ENCODE results near the gene MIGA2. TPM values are rescaled to one million over a fixed set of nuclear protein-coding genes. Genes with fewer than 3 reads are reported as not detected.
A peak's percentile ranks its signal among the peaks of the same experiment; 100 is the strongest.

The MIGA2 gene
- total and polyA plus RNA-seq, 5 donors from 2014 or later, result 6.3 to 48.5 (median 7.8) TPM

DNA sequence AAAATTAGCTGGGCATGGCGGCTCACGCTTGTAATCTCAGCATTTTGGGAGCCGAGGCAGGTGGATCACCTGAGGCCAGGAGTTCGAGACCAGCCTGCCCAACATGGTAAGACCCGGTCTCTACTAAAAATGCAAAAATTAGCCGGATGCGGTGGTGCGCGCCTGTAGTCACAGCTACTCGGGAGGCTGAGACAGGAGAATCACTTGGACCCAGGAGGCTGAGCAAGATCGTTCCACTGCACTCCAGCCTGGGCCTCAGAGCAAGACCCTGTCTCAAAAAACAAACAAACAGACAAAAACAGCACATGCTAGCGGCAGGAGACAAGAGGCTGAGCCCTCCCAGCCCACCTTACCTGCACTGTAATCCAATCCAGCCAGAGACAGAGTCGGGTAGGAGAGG lies 43.4 kb downstream of the MIGA2 start:
- H3K4me3 ChIP-seq (ENCODE audit: low read depth, low read length), result peak overlapping the region; percentile 83
- H3K27me3 Mint-ChIP-seq, result peaks cover 5% of the 10 kb centered on the region

DNA sequence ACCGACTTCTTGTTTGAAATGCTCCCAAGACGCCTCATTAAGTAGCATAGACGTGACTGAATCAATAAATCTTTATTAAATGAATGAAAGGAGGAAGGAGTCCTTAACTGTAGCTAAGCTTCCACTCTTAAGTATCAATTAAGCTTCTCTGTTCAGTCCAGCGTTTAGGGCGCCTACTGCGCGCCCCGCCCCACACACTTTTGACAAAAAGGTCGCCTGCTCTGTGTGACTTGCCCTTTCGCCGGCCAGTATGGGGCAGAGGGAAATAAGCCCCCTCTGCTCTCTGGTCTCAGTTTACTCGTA lies 43.8 kb downstream of the MIGA2 start:
- H3K27ac Mint-ChIP-seq, result peak overlapping the region; percentile 66 to 84 (median 77)
- ATAC-seq (ENCODE audit: low read depth in 2 of 2), result no peak
- H3K27me3 Mint-ChIP-seq, result peaks cover 5% of the 10 kb centered on the region
- H3K4me3 Mint-ChIP-seq, result peak overlapping the region; percentile 90 to 97 (median 94)
- H3K36me3 Mint-ChIP-seq, result no peaks in the 10 kb centered on the region
- peaks cover 0 to 30% (median 19%) of the 10 kb centered on the region in 4 donors for H3K4me1 Mint-ChIP-seq
- Histone ChIP-seq H3K4me1 (ENCODE audit: control insufficient read depth, insufficient read depth, low read length, poor library complexity, severe bottlenecking) (peaks cover 20% of the 10 kb centered on the region), H3K4me3 (ENCODE audit: low read depth, low read length) (peak overlapping the region; percentile 83), H3K36me3 (ENCODE audit: control insufficient read depth, insufficient read depth, low read length) (peaks cover 6% of the 10 kb centered on the region), H3K27ac (ENCODE audit: insufficient read depth, low read length, poor library complexity, severe bottlenecking) (peak overlapping the region; percentile 60), H3K9me3 (ENCODE audit: control insufficient read depth in 2 of 2, low read length in 2 of 2) (no peaks in the 10 kb centered on the region), H3K27me3 (ENCODE audit: control insufficient read depth, insufficient read depth, low read length) (no peaks in the 10 kb centered on the region)
- no peaks in the 10 kb centered on the region for H3K9me3 Mint-ChIP-seq
- no peak for DNase-seq

More for the DNA sequence above, 43.4 kb downstream of the MIGA2 start:
- H3K36me3 ChIP-seq (ENCODE audit: control insufficient read depth, insufficient read depth, low read length), result peaks cover 1% of the 10 kb centered on the region
- peak overlapping the region in 1 of 3 donors; percentile 66 for H3K27ac Mint-ChIP-seq
- ATAC-seq (ENCODE audit: low read depth in 2 of 2) (no peak), DNase-seq (no peak)
- H3K27ac ChIP-seq (ENCODE audit: insufficient read depth, low read length, poor library complexity, severe bottlenecking), result peak overlapping the region; percentile 60
- no peaks in the 10 kb centered on the region for H3K9me3 Mint-ChIP-seq
- H3K4me1 Mint-ChIP-seq, result peaks cover 0 to 30% (median 18%) of the 10 kb centered on the region in 4 donors
- H3K27me3 ChIP-seq (ENCODE audit: control insufficient read depth, insufficient read depth, low read length), result no peaks in the 10 kb centered on the region
- peaks cover 20% of the 10 kb centered on the region for H3K4me1 ChIP-seq (ENCODE audit: control insufficient read depth, insufficient read depth, low read length, poor library complexity, severe bottlenecking)
- no peaks in the 10 kb centered on the region for H3K9me3 ChIP-seq (ENCODE audit: control insufficient read depth in 2 of 2, low read length in 2 of 2)
- no peaks in the 10 kb centered on the region for H3K36me3 Mint-ChIP-seq
- peak overlapping the region; percentile 90 to 97 (median 94) for H3K4me3 Mint-ChIP-seq

DNA sequence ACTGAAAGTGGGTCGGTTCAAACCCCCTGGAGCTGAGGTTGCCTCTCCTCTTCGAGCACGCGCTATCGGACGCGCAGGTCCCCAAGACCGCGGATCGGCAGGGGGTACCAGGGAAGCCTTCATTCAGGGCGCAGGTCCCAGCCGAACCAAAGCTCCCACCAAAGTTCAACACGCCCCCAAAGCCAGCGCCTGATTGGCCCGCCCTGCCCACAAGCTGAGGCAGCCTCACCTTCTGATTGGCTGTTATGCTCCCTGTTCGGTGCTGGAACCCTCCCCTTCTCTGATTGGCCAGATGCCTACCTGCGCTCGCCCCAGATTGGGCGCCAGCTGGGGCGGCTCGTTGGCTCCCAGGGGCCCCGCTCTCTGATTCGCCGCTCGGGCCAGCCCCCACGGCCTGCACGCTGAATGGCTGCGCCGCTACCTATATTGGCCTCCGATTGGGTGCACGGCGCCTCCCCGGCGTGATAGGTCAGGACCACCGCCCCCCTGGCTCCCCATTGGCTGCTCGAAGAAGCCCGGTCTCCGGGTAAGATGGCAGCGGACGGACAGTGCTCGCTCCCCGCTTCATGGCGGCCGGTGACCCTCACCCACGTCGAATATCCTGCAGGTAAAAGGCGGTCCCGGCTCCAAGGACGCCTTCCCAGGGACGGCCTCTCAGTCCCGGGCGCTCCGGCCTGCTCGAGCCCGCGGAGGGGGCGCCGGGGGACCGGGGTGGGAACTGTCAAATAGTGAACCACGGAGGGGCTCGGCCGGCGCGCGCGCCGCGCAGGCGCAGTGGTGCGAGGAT lies 44.4 kb downstream of the MIGA2 start, which contains the start of gene DOLPP1:
DOLPP1 (plus strand) TSS at position 511 of the 787 bp plus-strand sequence; CDS start at position 532, 21 bp downstream.
- Mint-ChIP-seq H3K4me1 (peaks cover 0 to 31% (median 19%) of the 10 kb centered on the region in 4 donors), H3K4me3 (peak within 1 kb of the TSS; percentile 90 to 97 (median 94)), H3K27me3 (peaks cover 5% of the 10 kb centered on the region), H3K27ac (peak within 1 kb of the TSS; percentile 66 to 84 (median 77)), H3K9me3 (no peaks in the 10 kb centered on the region), H3K36me3 (no peaks in the 10 kb centered on the region)
- Histone ChIP-seq H3K36me3 (ENCODE audit: control insufficient read depth, insufficient read depth, low read length) (peaks cover 11% of the 10 kb centered on the region), H3K4me3 (ENCODE audit: low read depth, low read length) (peak within 1 kb of the TSS; percentile 83), H3K4me1 (ENCODE audit: control insufficient read depth, insufficient read depth, low read length, poor library complexity, severe bottlenecking) (peaks cover 20% of the 10 kb centered on the region), H3K27me3 (ENCODE audit: control insufficient read depth, insufficient read depth, low read length) (no peaks in the 10 kb centered on the region), H3K27ac (ENCODE audit: insufficient read depth, low read length, poor library complexity, severe bottlenecking) (peak within 1 kb of the TSS; percentile 73), H3K9me3 (ENCODE audit: control insufficient read depth in 2 of 2, low read length in 2 of 2) (no peaks in the 10 kb centered on the region)
- ATAC-seq (ENCODE audit: low read depth in 2 of 2) (peak; percentile 95 to 96), DNase-seq (peak; percentile 97 to 100 (median 99))

DNA sequence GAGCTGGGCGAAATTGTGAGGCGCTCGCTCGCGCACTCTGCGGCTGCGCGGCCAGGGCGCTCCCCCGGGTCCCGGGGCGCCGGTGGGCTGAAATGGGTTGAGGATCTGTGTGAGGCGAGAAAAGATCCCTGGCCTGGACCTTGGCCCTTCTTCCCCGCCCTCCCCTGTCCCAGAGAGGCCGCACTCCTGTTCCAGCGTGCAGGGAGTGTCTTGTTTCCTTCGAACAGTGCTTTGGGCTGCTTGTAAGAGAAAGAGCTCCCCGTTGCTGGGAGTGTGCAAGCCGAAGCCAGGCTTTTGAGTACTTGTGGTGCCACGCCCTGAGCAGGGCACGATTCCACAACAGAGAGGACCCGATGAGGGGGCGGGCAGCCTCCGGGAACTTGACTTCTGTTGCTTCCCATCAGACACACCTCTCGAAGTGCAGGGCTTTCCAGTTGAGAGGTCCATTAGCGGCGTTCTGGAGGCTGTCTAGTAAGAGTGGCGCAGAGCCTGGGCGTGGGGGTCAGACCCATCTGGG lies 45.0 kb downstream of the MIGA2 start:
- DNase-seq (no peak), ATAC-seq (ENCODE audit: low read depth in 2 of 2) (no peak)
- H3K36me3 ChIP-seq (ENCODE audit: control insufficient read depth, insufficient read depth, low read length), result peaks cover 17% of the 10 kb centered on the region
- H3K9me3 Mint-ChIP-seq, result no peaks in the 10 kb centered on the region
- no peaks in the 10 kb centered on the region for H3K27me3 ChIP-seq (ENCODE audit: control insufficient read depth, insufficient read depth, low read length)
- peaks cover 5% of the 10 kb centered on the region for H3K27me3 Mint-ChIP-seq
- peak overlapping the region; percentile 76 for H3K4me3 ChIP-seq (ENCODE audit: low read depth, low read length)
- peaks cover 20% of the 10 kb centered on the region for H3K4me1 ChIP-seq (ENCODE audit: control insufficient read depth, insufficient read depth, low read length, poor library complexity, severe bottlenecking)
- no peaks in the 10 kb centered on the region for H3K36me3 Mint-ChIP-seq
- H3K9me3 ChIP-seq (ENCODE audit: control insufficient read depth in 2 of 2, low read length in 2 of 2), result no peaks in the 10 kb centered on the region
- H3K27ac ChIP-seq (ENCODE audit: insufficient read depth, low read length, poor library complexity, severe bottlenecking), result peak overlapping the region; percentile 73
- H3K4me1 Mint-ChIP-seq, result peaks cover 0 to 31% (median 19%) of the 10 kb centered on the region in 4 donors
- peak overlapping the region in 2 of 3 donors; percentile 77 to 78 for H3K27ac Mint-ChIP-seq
- peak overlapping the region; percentile 90 to 97 (median 94) for H3K4me3 Mint-ChIP-seq

DNA sequence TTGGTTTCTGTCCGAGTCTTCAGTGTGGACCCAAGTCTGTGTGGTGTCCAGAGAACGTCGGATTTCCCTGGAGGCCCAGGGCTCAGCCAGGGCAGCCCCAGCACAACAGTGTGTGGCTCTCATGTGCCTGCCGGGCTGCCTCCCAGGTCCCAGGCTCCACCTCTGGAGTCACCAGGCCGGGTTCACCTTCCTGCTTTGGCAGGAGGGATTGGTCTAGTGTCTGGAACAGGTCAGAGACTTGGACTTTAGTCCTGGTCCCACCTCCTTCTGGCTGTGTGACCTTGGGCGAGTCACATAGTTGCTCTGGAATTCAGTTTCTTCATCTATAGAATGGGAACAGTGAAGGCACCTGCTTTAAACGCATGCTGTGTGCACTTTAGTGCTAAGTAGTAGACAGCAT lies 47.7 kb downstream of the MIGA2 start:
- peaks cover 9% of the 10 kb centered on the region for H3K36me3 Mint-ChIP-seq
- peaks cover 0 to 30% (median 18%) of the 10 kb centered on the region in 4 donors for H3K4me1 Mint-ChIP-seq
- no peak overlapping the region for H3K27ac ChIP-seq (ENCODE audit: insufficient read depth, low read length, poor library complexity, severe bottlenecking)
- H3K27ac Mint-ChIP-seq, result no peak overlapping the region
- H3K4me1 ChIP-seq (ENCODE audit: control insufficient read depth, insufficient read depth, low read length, poor library complexity, severe bottlenecking), result peaks cover 20% of the 10 kb centered on the region
- H3K9me3 ChIP-seq (ENCODE audit: control insufficient read depth in 2 of 2, low read length in 2 of 2), result no peaks in the 10 kb centered on the region
- H3K27me3 ChIP-seq (ENCODE audit: control insufficient read depth, insufficient read depth, low read length), result no peaks in the 10 kb centered on the region
- DNase-seq, result no peak
- H3K9me3 Mint-ChIP-seq, result no peaks in the 10 kb centered on the region
- H3K4me3 Mint-ChIP-seq, result peak overlapping the region in 1 of 4 donors; percentile 38
- no peak for ATAC-seq (ENCODE audit: low read depth in 2 of 2)
- H3K27me3 Mint-ChIP-seq, result peaks cover 5% of the 10 kb centered on the region
- H3K4me3 ChIP-seq (ENCODE audit: low read depth, low read length), result no peak overlapping the region
- H3K36me3 ChIP-seq (ENCODE audit: control insufficient read depth, insufficient read depth, low read length), result peaks cover 25% of the 10 kb centered on the region

DNA sequence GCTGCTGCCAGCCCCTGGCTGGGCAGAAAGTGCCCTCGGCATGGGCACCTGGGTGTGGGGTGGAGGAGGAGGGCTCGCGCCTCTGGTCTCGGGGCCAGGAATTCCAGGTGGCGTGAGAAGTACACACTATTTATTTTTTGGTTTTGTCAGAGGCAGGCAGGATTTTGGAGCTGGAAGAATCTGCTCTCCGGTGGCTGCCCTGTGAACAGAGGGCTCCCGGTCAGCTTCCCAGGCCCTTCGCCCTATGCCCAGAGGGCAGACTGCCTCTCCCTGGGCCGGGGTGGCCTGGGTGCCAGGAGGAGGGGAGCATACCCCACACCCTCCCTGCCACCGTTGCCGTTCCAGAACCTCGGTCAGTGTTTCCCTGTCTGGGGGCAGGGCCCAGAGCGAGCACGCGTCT lies 52.8 kb downstream of the MIGA2 start:
- Mint-ChIP-seq H3K9me3 (no peaks in the 10 kb centered on the region), H3K4me3 (no peak overlapping the region), H3K36me3 (peaks cover 9% of the 10 kb centered on the region), H3K27me3 (no peaks in the 10 kb centered on the region), H3K4me1 (peaks cover 0 to 3% (median 0%) of the 10 kb centered on the region in 4 donors), H3K27ac (no peak overlapping the region)
- no peaks in the 10 kb centered on the region for H3K27me3 ChIP-seq (ENCODE audit: control insufficient read depth, insufficient read depth, low read length)
- H3K4me3 ChIP-seq (ENCODE audit: low read depth, low read length), result no peak overlapping the region
- no peaks in the 10 kb centered on the region for H3K9me3 ChIP-seq (ENCODE audit: control insufficient read depth in 2 of 2, low read length in 2 of 2)
- DNase-seq, result no peak
- peaks cover 37% of the 10 kb centered on the region for H3K36me3 ChIP-seq (ENCODE audit: control insufficient read depth, insufficient read depth, low read length)
- no peak overlapping the region for H3K27ac ChIP-seq (ENCODE audit: insufficient read depth, low read length, poor library complexity, severe bottlenecking)
- no peak for ATAC-seq (ENCODE audit: low read depth in 2 of 2)
- no peaks in the 10 kb centered on the region for H3K4me1 ChIP-seq (ENCODE audit: control insufficient read depth, insufficient read depth, low read length, poor library complexity, severe bottlenecking)

DNA sequence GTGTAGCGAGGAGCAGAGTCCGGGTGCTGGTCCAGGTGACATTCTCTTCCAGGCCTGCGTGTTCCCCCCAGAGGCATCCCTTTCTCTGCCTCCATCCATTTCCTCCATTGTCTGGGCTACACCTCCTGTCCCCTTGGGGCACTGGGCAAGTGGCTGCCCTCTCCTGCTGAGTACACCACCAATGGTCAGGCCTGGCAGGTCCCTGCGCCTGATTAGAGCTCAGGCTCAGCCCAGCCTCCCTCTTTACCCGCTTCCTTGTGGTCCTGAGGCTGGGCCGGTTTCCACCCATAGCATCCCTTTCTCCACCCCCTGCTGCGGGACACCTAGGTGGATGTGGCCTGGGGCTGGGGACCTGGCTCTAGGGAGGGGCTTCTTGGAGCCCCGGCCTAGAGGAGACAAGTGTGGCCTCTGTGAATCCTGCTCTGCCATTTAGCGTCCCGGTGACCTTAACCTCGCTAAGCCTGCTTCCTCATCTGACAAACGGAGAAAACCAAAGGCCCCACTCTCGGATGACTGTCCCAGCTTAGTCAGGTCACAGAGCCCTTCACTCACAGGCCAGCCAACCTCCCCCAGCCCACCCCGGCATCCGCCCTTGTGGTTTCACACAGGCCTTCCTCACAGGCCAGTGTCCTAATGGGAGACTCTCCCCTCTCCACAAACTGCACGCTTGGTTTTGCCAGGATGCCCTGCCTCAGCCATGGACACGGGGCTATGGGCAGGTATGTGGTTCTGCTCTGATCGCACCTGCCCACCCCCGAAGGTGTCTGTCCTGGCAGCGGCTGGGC lies 57.4 kb downstream of the MIGA2 start:
- no peaks in the 10 kb centered on the region for H3K4me1 ChIP-seq (ENCODE audit: control insufficient read depth, insufficient read depth, low read length, poor library complexity, severe bottlenecking)
- H3K27me3 ChIP-seq (ENCODE audit: control insufficient read depth, insufficient read depth, low read length), result no peaks in the 10 kb centered on the region
- peaks cover 12% of the 10 kb centered on the region for H3K36me3 ChIP-seq (ENCODE audit: control insufficient read depth, insufficient read depth, low read length)
- DNase-seq (no peak), ATAC-seq (ENCODE audit: low read depth in 2 of 2) (no peak)
- no peak overlapping the region for H3K4me3 Mint-ChIP-seq
- no peaks in the 10 kb centered on the region for H3K4me1 Mint-ChIP-seq
- H3K9me3 ChIP-seq (ENCODE audit: control insufficient read depth in 2 of 2, low read length in 2 of 2), result no peaks in the 10 kb centered on the region
- H3K4me3 ChIP-seq (ENCODE audit: low read depth, low read length), result no peak overlapping the region
- H3K27ac Mint-ChIP-seq, result no peak overlapping the region
- H3K27me3 Mint-ChIP-seq, result no peaks in the 10 kb centered on the region
- H3K36me3 Mint-ChIP-seq, result peaks cover 3% of the 10 kb centered on the region
- H3K27ac ChIP-seq (ENCODE audit: insufficient read depth, low read length, poor library complexity, severe bottlenecking), result no peak overlapping the region
- no peaks in the 10 kb centered on the region for H3K9me3 Mint-ChIP-seq

Measured in CD4-positive, CD25-positive, alpha-beta regulatory T cell (primary cell).